GM19023 (cell line): Measurements from ENCODE around the gene INF2.
"Not testable (repeated sequence)": the region's sequence is repeated elsewhere in the genome, so short reads cannot be mapped to it uniquely, and the experiment has no call there.

ENCODE experiments used
- ATAC-seq: cut with Tn5 transposase; IDR thresholded peaks from one replicate; pipeline ENCODE4 v1.9.1; 2021; ENCODE audit warnings: mild to moderate bottlenecking, moderate library complexity; ENCODE audit not compliant: unreplicated experiment

INF2 gene

GRCh38 chr14:104717646-104718045 is 28.2 kb downstream of the INF2 start:
- ATAC-seq: no peak

DNA sequence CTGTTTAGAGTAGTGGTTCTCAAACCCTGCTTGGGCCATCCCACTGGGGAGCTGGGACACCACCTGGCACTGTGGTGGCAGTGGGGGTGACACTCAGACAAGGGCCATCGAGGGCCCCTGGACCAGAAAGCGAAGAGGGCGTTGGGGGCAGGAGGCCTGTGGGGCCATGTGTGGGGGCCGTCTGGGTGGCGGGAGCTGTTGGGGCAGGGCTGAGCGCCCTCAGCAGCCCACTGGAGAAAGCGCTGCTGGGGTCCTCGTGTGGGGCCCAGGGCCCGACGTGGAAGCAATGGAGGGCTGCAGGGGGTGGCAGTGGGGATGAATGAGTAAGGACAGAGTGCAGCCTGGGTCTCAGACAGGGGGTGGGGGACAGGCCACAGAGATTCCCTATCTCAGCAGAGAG is 28.7 kb downstream of the INF2 start:
- no peak for ATAC-seq

GRCh38 chr14:104718871-104719270 is 29.5 kb downstream of the INF2 start:
- ATAC-seq: no peak

- ATAC-seq: no peak
Observed at GRCh38 chr14:104719343-104719742, 29.9 kb downstream of the INF2 start.

GRCh38 chr14:104721505-104722431 is 32.4 kb downstream of the INF2 start:
- no peak for ATAC-seq

GRCh38 chr14:104722938-104723650 is 33.7 kb downstream of the INF2 start:
- no peak for ATAC-seq

- peak; percentile 66 for ATAC-seq
Observed at GRCh38 chr14:104723651-104724406, 34.4 kb downstream of the INF2 start, which contains the start of gene ADSS1. TSS of gene ADSS1 (plus strand) at chr14:104724229. CDS start at chr14:104724271, 42 bp downstream.

- ATAC-seq: no peak
Observed at GRCh38 chr14:104724407-104724980, 35.1 kb downstream of the INF2 start.

GRCh38 chr14:104724981-104725771 is 35.8 kb downstream of the INF2 start:
- no peak for ATAC-seq

DNA sequence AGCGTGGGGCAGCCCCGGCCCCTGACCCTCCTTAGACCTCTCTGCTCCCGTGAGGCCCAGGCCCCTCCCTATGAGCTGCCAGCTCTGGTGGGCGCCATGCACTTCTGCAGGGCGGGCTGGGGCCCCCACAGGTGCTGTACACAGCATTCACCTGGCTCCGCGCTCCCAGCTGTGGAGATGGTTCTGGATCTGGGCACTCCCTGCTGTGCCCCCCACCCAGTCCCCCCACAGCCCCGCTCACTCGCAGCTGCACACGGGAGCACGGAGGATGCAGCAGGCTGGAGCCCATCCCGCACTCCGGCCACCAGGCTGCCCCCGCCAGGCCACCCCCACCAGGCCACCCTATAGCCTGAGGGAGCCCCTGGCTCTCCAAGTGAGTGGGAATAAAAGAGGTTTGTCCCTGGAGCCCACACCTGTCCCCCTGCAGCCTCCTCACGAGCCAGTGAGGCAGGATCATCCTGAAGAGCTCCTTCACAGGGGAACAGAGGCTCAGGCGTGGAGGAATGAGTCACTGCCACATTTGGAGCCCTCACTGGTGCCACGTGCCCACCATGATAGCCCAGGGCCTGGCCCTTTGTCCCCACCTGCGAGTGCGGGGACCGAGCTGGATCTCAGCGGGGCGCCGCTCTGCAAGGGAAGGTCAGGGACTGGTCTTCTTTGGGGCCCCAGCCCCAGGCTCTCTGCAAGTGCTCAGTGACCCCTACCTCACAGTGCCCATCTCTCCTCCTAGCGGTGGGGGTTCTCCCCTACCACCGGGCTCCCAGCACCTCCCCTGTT is 36.5 kb downstream of the INF2 start:
- no peak for ATAC-seq

- no peak for ATAC-seq
Observed at GRCh38 chr14:104726600-104727451, 37.4 kb downstream of the INF2 start.

- no peak for ATAC-seq
Observed at GRCh38 chr14:104728631-104729030, 39.2 kb downstream of the INF2 start.

DNA sequence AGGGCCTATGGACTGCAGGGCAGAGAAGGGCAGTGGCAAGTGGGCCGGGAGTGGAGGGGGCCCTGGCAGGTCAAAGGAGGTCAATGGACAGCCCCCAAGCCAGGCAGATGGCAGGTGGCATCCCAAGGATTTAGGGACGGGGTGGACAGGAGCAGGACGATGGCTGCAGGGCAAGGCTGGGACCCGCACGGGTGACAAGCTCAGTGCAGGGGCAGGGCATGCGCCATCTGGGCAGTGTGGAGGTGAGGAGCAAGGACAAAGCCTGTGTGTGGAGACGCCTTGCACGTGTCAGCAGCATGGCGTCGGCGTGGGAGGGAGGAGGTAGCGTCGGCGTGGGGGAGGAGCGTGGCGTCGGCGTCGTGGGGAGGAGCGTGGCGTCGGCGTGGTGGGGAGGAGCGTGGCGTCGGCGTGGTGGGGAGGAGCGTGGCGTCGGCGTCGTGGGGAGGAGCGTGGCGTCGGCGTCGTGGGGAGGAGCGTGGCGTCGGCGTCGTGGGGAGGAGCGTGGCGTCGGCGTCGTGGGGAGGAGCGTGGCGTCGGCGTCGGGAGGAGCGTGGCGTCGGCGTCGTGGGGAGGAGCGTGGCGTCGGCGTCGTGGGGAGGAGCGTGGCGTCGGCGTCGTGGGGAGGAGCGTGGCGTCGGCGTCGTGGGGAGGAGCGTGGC is 39.9 kb downstream of the INF2 start:
- not testable (repeated sequence) for ATAC-seq

DNA sequence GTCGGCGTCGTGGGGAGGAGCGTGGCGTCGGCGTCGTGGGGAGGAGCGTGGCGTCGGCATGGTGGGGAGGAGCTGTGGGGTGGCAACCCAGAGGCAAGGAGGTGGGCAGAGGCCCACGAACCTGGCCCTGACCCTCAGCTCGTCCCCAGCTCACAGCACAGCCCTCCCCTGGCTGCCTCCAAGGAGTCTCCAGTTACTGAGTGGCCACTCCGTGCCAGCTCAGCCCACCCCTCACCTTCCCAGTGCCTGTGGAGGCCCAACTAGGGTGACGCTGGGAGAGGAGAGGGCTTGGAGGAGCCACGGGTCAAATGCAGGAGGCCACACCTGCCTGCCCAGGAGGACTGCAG is 40.4 kb downstream of the INF2 start:
- ATAC-seq: no peak

DNA sequence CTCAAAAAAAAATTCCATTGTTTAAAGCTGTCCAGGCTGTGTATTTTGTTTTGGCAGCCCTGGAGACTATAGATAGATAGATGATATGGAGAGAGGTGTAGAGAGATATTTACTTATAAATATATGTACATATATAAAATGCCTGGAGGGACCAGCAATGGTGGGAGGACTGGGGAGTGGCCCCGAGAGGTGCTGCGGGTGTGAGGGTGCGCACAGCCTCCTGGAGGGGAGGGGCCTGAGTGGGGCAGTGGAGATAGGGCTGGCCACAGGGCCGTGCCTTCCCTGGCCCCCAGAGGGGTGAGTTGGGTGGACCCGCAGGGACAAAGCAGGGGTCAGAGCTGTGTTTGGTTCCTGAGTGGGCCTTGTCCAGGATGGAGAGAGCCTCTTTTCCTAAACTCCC is 41.1 kb downstream of the INF2 start:
- no peak for ATAC-seq

GRCh38 chr14:104731320-104732294 is 42.2 kb downstream of the INF2 start:
- ATAC-seq: no peak

GRCh38 chr14:104732355-104732804 is 43.0 kb downstream of the INF2 start:
- no peak for ATAC-seq
